ENCODE results near the gene SH3GLB2. TPM values are rescaled to one million over a fixed set of nuclear protein-coding genes. Genes with fewer than 3 reads are reported as not detected.

The SH3GLB2 gene
- total RNA-seq, 4 donors from 2014 or later: 89.5 to 139 (median 93.7) TPM

DNA sequence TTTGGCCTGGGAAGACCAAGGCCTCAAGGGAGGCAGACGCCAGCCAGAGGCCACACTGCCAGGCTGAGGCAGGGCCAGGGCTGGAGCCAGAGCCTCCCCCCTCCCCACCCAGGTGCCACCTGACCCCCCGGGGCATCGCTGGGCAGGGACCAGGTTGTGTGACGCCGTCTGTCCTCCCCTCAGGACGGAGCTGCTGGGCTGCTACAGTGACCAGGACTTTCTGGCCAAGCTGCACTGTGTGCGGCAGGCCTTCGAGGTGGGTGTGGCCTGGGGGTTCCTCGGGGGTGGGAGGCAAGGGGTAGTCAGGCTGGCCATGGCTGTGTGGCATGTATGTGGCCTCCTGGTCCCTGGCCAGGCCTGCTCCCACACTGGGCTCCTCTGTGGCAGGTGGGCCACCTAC, 34.9 kb upstream of the SH3GLB2 start:
- WGBS, 2 donors: 92 to 100% methylated on average over 1 to 2 of the region's 9 CpGs
- Histone ChIP-seq H3K36me3 (peaks cover 55 to 63% of the 10 kb centered on the region in 2 donors), H3K4me3 (replicated peaks in 1 of 3) (no peak overlapping the region)

GRCh38 chr9:129060991-129061390, 32.9 kb upstream of the SH3GLB2 start:
- H3K27me3 ChIP-seq: no peaks in the 10 kb centered on the region
- WGBS, 2 donors: 94 to 96% methylated on average over 6 to 12 of the region's 12 CpGs
- H3K36me3 ChIP-seq: peaks cover 45 to 60% of the 10 kb centered on the region in 2 donors
- no peak overlapping the region for H3K27ac ChIP-seq
- no peak overlapping the region for H3K4me3 ChIP-seq (replicated peaks in 1 of 3)
- H3K9me3 ChIP-seq: no peaks in the 10 kb centered on the region
- no peaks in the 10 kb centered on the region for H3K4me1 ChIP-seq
- intact Hi-C loops (cut with DNase I): no loop called here
- TF ChIP-seq, protein P1, sequence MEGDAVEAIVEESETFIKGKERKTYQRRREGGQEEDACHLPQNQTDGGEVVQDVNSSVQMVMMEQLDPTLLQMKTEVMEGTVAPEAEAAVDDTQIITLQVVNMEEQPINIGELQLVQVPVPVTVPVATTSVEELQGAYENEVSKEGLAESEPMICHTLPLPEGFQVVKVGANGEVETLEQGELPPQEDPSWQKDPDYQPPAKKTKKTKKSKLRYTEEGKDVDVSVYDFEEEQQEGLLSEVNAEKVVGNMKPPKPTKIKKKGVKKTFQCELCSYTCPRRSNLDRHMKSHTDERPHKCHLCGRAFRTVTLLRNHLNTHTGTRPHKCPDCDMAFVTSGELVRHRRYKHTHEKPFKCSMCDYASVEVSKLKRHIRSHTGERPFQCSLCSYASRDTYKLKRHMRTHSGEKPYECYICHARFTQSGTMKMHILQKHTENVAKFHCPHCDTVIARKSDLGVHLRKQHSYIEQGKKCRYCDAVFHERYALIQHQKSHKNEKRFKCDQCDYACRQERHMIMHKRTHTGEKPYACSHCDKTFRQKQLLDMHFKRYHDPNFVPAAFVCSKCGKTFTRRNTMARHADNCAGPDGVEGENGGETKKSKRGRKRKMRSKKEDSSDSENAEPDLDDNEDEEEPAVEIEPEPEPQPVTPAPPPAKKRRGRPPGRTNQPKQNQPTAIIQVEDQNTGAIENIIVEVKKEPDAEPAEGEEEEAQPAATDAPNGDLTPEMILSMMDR (IDR thresholded peaks at IDR 0.05): no peak
- no peak for DNase-seq

More for the DNA sequence above, 34.9 kb upstream of the SH3GLB2 start:
- intact Hi-C loops (cut with DNase I): no loop called here
- H3K4me1 ChIP-seq: no peaks in the 10 kb centered on the region
- no peak overlapping the region for H3K27ac ChIP-seq
- H3K27me3 ChIP-seq: no peaks in the 10 kb centered on the region
- TF ChIP-seq, protein P1 (IDR thresholded peaks at IDR 0.05): no peak
- no peak for TF ChIP-seq POLR2A (IDR thresholded peaks at IDR 0.05)
- H3K9me3 ChIP-seq: no peaks in the 10 kb centered on the region
- no peak for DNase-seq

DNA sequence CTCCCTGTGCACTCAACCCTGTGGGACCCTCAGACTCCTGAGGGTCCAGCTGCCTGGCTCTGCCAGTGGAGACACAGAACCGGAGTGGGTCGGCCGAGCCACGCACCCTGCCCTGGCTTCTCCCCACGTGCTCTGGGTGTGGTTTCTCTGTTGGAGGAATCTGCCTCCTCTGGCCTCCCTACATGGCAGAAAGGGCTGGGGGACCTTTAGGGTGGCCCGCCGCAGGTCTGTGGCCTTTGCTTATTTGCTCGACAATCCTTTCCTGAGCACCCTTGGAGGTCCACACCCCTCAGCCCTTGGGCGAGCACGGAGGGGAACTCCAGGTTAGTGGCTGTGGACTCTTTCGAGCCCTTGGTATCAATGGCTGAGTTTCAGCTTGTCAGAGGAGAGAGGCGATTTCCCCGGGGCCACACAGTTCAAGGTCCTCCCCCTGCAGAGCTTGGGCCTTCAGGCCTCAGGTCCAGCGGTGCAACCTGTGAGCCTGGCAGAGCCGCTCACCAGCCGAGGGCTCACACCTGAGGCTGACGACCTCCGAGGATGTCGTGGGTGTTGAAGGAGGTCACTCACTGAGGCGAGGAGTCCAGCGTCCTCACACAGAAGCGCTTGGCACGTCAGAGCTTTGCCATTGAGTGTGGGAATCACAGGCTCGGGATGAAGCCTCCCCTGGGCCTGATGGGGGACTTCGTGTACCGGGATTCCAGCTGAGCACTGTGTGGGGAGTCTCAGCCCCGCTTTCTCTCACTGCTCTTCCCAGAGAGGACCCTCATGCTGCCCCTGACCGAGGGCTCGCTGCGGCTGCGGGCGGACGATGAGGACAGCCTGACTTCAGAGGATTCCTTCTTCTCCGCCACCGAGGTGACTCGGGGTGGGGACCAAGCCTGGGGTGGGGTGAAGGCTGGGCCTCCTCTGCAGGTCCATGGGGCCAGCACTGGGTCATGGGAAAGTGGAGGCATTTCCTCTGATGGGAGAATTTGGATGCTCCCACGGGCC, 32.0 kb upstream of the SH3GLB2 start:
- intact Hi-C loops (cut with DNase I): no loop called here
- peaks cover 41 to 53% of the 10 kb centered on the region in 2 donors for H3K36me3 ChIP-seq

DNA sequence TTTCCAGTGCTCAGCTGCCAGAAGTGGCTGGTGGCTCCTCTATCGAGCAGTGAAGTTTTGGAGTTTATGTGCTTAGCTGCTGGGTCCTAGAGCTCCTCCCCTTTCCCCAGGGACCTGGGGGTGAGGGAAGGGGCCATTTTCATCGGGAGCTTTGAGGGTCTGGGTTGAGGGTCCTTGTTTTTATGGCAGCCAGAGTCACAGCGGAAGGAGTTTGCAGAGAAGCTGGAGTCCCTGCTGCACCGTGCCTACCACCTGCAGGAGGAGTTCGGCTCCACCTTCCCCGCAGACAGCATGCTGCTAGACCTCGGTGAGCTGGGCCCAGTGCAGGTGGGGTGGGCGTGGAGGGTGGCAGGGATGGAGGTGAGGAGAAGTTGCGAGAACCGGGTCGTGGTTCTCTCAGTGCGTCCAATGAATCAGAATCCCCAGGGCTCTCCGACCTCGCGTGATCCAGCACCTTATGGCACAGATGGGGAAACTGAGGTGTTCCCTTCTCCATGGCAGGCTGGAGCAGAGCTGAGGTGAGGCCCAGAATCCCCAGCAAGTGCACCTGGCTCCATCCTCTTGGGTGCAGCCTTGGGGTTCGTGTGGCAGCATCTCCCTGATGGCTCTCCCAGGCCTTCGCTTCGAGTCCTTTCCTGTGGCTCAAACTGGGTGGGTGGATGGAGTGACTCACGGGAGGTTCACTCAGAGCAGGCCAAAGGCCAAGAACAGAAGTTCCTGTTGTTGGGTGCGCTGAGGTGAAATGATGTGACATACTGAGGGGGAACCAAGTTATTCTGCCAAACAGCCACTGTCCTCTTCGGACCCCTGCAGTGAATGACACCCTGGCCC, 31.0 kb upstream of the SH3GLB2 start:
- H3K27ac ChIP-seq: no peak overlapping the region
- TF ChIP-seq, protein P1 (IDR thresholded peaks at IDR 0.05): no peak
- no peak for TF ChIP-seq POLR2A (IDR thresholded peaks at IDR 0.05)
- intact Hi-C loops (cut with DNase I): no loop called here
- H3K4me1 ChIP-seq: no peaks in the 10 kb centered on the region
- H3K36me3 ChIP-seq: peaks cover 39 to 46% of the 10 kb centered on the region in 2 donors
- WGBS, 2 donors: 91 to 92% methylated on average over 20 to 21 of the region's 21 CpGs
- DNase-seq: no peak
- no peak overlapping the region for H3K4me3 ChIP-seq (replicated peaks in 1 of 3)
- no peaks in the 10 kb centered on the region for H3K9me3 ChIP-seq
- no peaks in the 10 kb centered on the region for H3K27me3 ChIP-seq

More for the DNA sequence above, 32.0 kb upstream of the SH3GLB2 start:
- Histone ChIP-seq H3K4me3 (replicated peaks in 1 of 3) (no peak overlapping the region), H3K27me3 (no peaks in the 10 kb centered on the region), H3K9me3 (no peaks in the 10 kb centered on the region), H3K4me1 (no peaks in the 10 kb centered on the region), H3K27ac (no peak overlapping the region)
- 95 to 97% methylated on average over 12 to 36 of the region's 37 CpGs for WGBS, 2 donors
- no peak for DNase-seq
- TF ChIP-seq, protein P1 (IDR thresholded peaks at IDR 0.05): no peak
- TF ChIP-seq POLR2A (IDR thresholded peaks at IDR 0.05): no peak
